H54 (cell line): ENCODE measurements around the gene VSTM2L.

Source experiments
- DNase-seq: peaks from one replicate; pipeline ENCODE4 v3.0.0; 2011; ENCODE audit warnings: low spot score, mixed read lengths; ENCODE audit not compliant: insufficient read length
- FAIRE-seq: peaks from 3 replicates; lab custom pipeline; 2011; peaks lifted over from hg19 to GRCh38; lab: Jason Lieb, UNC
- POLR2A ChIP-seq: IDR thresholded peaks from 2 replicates; pipeline ENCODE4 v1.6.1; 2011; ENCODE audit warnings: low read depth, mild to moderate bottlenecking, low read length

Gene VSTM2L

DNA sequence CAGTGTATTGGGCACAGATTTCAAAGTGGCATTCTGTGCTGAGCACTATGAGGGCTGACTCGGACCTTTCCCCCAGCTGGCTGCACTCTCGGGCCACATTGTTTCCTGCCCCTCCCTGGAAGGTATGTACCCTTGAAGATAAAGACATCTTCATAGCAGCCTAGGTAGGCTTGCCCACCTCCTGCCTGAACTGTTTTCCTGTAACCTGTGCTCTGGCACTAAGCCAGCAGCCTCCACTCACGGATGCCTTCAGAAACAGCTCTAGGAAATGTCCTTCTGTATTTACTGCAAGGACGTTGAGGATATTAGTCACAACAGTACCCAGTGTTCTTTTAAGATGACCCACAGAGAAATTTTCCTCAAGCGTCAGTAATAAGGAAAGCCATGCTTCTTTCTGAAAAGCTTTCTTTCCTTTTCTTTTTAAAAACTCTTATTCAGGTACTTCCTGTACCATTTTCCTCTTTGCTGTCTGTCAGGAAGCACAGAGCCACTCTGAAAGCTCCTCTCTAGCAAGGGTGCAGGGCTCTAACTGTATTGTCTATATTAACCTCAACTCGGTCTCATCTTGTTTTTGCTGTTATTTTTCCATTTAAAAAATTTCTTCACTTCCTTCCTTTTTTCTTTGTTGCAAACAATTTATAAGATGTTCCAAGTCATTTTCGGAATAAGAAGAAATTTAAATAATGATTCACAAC, 86.8 kb downstream of the VSTM2L start:
- TF ChIP-seq POLR2A: no peak
- FAIRE-seq (no peak), DNase-seq (no peak)

DNA sequence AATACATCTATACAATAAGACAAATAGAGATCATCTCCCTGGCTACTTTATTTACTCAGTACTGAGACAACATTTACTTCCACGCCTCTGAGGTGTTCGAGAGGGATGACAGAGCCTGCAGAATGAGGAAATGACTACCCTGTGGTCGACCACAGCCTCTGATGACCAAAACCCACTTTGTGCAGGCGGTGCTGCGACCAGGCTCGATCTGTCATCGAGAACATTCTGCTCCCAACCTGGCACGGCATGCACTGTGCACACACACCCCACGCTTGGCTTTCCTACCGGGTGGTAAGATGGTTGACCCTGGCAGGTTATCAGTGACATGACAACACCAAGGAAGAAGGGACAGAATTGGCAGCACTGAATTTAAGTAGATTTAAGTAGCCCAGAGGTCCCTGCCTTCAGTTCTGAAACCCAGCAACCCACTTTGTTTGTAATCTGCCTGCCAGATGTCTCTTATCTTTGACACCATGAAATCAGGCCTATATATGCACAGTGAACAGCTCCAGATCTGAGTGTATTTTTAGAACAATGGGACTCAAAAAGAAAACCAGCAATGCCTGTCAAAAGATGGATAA, 87.7 kb downstream of the VSTM2L start:
- FAIRE-seq (no peak), DNase-seq (peak; percentile 38)
- no peak for TF ChIP-seq POLR2A

DNA sequence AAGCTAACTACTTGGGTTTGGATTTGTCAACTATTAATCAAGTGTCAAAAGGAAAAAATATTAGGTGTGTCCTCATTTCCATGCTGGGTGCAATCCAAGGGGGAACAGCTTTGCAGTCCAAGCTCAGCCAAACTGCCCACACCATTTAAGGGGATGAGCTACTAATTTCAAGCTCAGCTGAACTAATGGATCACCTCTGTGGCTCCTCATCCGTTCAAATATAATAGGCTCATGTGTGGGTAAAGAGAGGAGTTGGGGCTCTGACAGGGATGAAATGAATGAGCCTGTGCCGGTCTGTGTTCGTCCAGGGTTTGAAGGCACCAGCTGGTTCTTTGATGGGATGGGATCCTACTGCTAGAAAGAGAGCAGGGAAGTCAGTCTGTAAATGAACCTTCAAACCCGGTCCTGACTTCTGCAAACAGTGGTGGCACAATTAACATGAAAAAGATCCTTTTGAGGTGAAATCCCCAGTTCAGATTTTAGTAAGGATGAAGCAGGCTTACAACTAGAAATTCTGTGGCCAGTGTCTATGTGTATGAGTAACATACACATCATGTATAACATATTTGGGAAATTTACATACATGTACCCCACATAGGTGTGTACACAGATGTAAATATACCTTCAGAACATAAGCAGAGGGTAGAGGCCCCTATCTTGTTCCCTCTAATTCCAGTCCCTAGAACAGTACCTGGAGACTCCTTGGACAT, 88.4 kb downstream of the VSTM2L start:
- TF ChIP-seq POLR2A: no peak
- FAIRE-seq (no peak), DNase-seq (no peak)

DNA sequence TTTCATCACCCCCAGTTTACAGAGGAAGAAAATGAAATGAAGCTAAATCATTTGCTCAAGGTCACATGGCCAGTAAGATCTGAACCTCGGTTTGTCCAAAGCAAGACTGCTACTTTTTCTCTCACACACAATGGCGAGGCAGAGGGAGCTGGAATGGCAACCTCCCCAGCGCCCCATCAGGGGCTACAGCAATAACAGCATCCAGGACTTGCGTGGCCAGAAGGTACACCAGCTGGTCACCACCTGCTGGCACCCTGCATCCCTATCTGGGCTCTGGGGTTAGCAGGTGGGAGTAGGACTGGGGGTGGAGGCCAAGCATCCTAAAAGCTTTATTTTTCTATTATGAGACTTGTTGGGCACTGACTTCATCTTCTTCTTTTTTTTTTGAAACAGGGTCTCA, 89.0 kb downstream of the VSTM2L start:
- FAIRE-seq (no peak), DNase-seq (no peak)
- TF ChIP-seq POLR2A: no peak

DNA sequence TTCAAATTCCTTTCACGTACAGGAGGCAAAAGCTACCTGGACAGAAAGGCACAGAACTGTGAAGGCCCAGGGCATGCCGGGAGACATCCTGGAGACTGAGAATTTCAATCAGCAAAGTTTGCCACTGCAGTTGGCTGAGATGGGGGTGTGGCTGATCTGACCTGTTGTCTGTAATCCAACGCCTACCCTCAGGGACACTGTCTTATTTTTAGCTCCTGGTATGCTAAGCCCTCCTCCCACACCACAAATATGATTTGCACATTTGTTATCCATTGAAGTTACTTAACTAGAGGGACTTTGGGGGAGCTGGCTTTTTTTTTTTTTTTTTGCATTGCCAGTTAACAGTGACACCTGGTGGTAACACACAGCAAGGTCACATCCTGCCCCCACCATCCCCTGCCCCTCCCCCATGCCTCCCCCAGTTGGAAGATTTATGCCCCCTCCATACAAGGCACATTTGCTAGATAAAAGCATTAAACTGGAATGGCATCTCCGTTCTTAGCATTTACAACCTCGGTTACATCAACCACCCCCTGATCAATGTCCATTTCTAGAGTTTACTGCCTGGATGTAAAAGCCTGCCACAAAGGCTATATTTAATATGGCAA, 90.0 kb downstream of the VSTM2L start:
- no peak for FAIRE-seq
- DNase-seq: peak; percentile 34
- TF ChIP-seq POLR2A: no peak

DNA sequence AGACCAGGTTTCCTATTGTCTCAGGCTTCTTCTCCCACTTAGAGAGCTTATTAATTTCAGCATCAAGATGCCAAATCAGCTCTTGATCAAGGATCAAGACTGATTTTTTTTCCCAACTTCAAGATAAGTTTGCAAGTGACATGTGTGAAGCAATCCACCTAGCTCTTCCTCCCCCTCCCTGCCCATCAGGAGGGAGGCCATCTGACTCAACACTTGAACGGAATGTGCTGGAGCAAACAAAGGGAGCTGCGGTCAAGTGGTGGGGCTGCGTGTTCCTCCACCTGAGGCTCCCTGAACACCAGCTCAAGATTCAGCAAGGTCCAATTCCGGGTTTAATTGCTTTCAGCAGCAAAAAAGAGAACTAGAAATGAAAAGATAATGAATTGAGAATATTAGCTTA, 91.6 kb downstream of the VSTM2L start:
- TF ChIP-seq POLR2A: no peak
- DNase-seq: no peak
- no peak for FAIRE-seq
